Kidney epithelial cell (primary cell): ENCODE measurements around the gene PLD1. TPM values are rescaled to one million over a fixed set of nuclear protein-coding genes. Genes with fewer than 3 reads are reported as not detected.

Experiments used
- DNase-seq: peaks from one replicate; pipeline ENCODE4 v3.0.0-alpha.2; 2010; ENCODE audit warnings: low read depth
- H3K27me3 ChIP-seq: 2 replicates; pipeline ENCODE4 v1.6.0; 2011; ENCODE audit warnings: low read length; ENCODE audit not compliant: control insufficient read depth, insufficient read depth
- H3K36me3 ChIP-seq: 2 replicates; pipeline ENCODE4 v1.5.1; 2011; ENCODE audit warnings: low read length; ENCODE audit not compliant: control insufficient read depth, insufficient read depth
- H3K4me3 ChIP-seq: 2 replicates; pipeline ENCODE4 v1.5.1; 2011; ENCODE audit warnings: low read depth, mild to moderate bottlenecking, control low read depth, low read length
- total RNA-seq: library from RNA; depleted of rRNA; stranded (reverse); fragments of >200 nt; gene quantifications from 2 replicates; pipeline ENCODE4 v1.2.3, GENCODE V29; 2015
- TF ChIP-seq, protein P1 (sequence below): IDR thresholded peaks from 2 replicates; pipeline ENCODE4 v1.5.1; 2011; ENCODE audit warnings: mild to moderate bottlenecking, moderate library complexity, low read length, control low read depth, inconsistent platforms; ENCODE audit not compliant: insufficient read depth, poor library complexity, severe bottlenecking

The PLD1 gene
- total RNA-seq, 1 donor from 2014 or later: 5.8 TPM

DNA sequence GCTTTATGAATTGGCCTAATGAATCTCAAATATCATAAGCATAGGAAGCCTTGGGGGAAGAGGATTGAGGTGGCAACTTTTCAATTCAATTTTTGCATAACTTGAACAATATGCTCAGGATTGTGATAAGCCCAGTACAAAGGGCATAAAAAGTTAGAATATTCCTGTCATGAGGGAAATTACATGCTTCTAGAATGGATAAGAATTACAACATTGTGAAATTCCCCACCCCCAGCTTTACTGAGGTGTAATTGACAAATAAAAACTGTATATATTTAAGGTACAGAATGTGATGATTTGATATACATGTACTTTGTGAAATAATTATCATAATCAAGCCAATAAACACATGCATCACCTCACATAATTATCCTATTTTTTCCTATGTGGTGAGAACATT lies 217.5 kb downstream of the PLD1 start:
- no peak overlapping the region for H3K4me3 ChIP-seq
- TF ChIP-seq, protein P1, sequence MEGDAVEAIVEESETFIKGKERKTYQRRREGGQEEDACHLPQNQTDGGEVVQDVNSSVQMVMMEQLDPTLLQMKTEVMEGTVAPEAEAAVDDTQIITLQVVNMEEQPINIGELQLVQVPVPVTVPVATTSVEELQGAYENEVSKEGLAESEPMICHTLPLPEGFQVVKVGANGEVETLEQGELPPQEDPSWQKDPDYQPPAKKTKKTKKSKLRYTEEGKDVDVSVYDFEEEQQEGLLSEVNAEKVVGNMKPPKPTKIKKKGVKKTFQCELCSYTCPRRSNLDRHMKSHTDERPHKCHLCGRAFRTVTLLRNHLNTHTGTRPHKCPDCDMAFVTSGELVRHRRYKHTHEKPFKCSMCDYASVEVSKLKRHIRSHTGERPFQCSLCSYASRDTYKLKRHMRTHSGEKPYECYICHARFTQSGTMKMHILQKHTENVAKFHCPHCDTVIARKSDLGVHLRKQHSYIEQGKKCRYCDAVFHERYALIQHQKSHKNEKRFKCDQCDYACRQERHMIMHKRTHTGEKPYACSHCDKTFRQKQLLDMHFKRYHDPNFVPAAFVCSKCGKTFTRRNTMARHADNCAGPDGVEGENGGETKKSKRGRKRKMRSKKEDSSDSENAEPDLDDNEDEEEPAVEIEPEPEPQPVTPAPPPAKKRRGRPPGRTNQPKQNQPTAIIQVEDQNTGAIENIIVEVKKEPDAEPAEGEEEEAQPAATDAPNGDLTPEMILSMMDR: no peak
- H3K36me3 ChIP-seq: no peaks in the 10 kb centered on the region
- no peaks in the 10 kb centered on the region for H3K27me3 ChIP-seq
- DNase-seq: no peak

DNA sequence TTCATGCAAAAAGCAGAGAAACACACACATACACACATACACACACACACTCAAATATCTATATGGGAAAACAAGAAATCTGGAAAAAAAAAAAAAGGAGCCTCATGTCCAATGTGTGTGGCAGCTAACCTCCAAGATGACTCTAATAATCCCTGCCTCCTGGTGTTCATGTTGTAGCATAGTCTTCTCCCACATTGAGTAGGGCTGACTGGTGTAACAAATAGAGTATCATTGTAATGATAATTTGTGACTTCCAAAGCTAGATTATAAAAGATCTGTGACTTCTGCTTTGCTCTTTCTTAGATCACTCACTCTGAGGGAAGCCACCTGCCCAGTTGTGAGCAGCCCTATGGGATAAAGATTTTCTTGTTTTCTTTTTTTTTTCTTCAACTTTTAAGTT lies 219.2 kb downstream of the PLD1 start:
- no peak for DNase-seq
- Histone ChIP-seq H3K36me3 (no peaks in the 10 kb centered on the region), H3K4me3 (no peak overlapping the region), H3K27me3 (no peaks in the 10 kb centered on the region)
- TF ChIP-seq, protein P1: no peak

DNA sequence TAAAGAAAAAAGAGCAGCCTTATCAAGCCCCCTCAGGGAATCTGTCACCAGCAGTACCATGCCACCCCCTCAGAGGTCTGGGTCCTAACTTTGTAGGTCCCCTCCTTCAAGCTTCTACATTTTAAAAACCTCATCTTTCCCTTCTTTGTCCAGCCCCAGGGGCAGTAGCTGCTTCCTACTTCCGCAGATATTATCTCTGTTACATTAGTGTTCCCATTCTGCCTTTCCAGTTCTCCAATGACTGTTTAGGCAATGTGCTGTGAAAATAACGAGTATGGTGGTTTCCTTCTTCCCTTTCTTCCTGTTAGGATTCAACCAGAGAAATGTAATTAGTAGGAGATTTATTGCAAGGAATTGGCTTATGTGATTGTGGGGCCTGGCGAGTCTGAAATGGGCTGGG lies 224.0 kb downstream of the PLD1 start:
- TF ChIP-seq, protein P1: no peak
- no peak for DNase-seq
- Histone ChIP-seq H3K4me3 (no peak overlapping the region), H3K36me3 (no peaks in the 10 kb centered on the region), H3K27me3 (no peaks in the 10 kb centered on the region)

DNA sequence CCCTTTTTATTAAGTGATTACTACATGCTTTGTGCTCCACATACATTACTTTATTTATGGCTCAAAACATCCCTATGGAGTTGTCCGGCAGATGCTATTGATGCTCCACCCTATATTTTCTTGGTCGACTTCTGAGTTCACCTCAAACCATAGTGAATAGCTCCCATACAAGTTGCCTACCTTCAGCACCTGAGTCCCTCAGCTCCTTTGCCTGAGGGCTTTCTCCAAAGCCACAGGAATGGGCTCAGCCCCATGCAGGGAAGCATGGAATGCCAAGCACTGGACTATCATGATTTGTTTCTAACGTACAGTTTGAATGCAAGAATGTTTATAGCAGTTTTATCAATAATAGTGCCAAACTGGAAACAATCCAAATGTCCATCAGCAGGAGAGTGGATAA lies 225.2 kb downstream of the PLD1 start:
- TF ChIP-seq, protein P1: no peak
- H3K27me3 ChIP-seq: no peaks in the 10 kb centered on the region
- no peaks in the 10 kb centered on the region for H3K36me3 ChIP-seq
- H3K4me3 ChIP-seq: no peak overlapping the region
- DNase-seq: peak; percentile 4

DNA sequence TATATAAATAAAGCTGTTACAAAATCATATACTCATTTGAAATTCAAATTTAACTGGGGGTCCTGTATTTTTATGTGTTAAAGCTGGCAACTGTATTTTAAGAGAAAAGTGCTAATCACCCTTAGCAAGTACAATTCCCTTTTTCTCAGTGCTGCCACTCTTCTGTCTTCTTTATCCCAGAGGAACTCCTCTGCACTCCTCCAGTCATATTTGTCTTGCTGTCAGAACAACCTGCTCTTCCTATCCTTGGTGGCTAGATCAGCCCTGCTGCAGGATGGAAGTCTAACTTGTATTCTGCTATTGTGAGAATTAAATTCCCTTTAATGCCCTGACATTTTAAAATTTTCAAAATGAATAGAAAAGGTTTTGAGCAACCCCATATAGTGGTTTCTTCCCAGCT lies 226.2 kb downstream of the PLD1 start:
- Histone ChIP-seq H3K27me3 (no peaks in the 10 kb centered on the region), H3K4me3 (no peak overlapping the region), H3K36me3 (no peaks in the 10 kb centered on the region)
- no peak for DNase-seq
- TF ChIP-seq, protein P1: no peak

DNA sequence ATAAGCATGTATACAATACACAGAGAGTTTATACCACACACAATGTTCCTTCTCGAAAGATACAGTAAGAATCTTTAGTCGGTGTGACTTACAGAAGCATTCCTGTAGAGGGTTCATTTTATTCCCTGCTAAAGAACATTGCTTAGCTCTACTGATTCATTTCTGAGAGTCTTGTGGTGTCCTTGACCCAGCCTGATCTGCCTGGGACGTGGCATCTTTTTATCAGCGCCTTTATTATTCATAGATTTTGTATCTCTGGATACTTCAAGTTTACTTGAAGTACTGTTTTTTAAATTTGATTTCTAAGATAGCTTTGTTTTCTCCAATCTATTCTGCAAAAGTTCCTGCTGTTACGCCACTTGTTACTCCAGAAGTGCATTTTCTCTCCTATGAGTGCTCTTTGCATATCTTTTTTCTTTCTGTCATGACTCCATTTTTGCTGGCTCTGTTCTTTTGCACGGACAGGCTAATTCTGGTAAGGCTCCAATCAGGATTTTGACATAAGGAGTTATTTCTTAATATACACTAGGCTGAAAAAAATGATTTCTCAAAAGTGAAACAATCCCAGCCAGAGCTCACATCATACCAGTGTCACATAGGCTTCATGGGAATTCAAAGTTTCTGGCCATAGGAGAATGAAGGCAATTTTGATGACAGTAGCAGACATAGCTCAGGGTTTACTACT lies 235.6 kb downstream of the PLD1 start:
- H3K27me3 ChIP-seq: no peaks in the 10 kb centered on the region
- no peak for DNase-seq
- no peaks in the 10 kb centered on the region for H3K36me3 ChIP-seq
- no peak overlapping the region for H3K4me3 ChIP-seq
- TF ChIP-seq, protein P1: no peak
